HG03354 (cell line): ENCODE measurements around the gene SPTBN1.

Source experiments
- ATAC-seq: cut with Tn5 transposase; IDR thresholded peaks from one replicate; pipeline ENCODE4 v1.9.1; 2021; ENCODE audit warnings: mild to moderate bottlenecking; ENCODE audit not compliant: unreplicated experiment, poor library complexity, severe bottlenecking

The SPTBN1 gene

GRCh38 chr2:54595999-54596902, 140.1 kb downstream of the SPTBN1 start:
- ATAC-seq = no peak

- peak; percentile 51 for ATAC-seq
Observed at GRCh38 chr2:54597153-54597848, 141.2 kb downstream of the SPTBN1 start.

- no peak for ATAC-seq
Observed at GRCh38 chr2:54598347-54599325, 142.5 kb downstream of the SPTBN1 start.

GRCh38 chr2:54599326-54599710, 143.2 kb downstream of the SPTBN1 start:
- ATAC-seq = no peak

DNA sequence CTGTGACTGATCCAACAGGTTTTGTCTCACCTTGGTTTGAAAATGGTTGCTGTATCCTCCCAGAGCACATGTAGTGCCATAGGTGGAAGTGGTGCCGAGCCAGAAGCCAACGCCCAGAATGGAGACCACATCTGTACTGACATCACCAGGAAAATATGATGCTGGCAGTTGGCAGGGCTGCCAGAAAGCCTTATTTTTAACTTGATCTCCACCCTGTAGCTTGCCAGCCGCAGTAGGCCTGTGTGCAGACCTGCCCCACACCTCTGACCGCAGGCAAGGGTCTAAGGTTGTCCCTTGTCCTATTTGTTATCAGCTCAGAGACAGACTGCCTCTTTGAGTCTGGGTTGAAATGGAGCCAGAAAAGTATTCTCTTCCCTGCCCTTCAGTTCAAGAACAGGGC, 143.8 kb downstream of the SPTBN1 start:
- no peak for ATAC-seq

- ATAC-seq = no peak
Observed at GRCh38 chr2:54601339-54601738, 145.2 kb downstream of the SPTBN1 start.

DNA sequence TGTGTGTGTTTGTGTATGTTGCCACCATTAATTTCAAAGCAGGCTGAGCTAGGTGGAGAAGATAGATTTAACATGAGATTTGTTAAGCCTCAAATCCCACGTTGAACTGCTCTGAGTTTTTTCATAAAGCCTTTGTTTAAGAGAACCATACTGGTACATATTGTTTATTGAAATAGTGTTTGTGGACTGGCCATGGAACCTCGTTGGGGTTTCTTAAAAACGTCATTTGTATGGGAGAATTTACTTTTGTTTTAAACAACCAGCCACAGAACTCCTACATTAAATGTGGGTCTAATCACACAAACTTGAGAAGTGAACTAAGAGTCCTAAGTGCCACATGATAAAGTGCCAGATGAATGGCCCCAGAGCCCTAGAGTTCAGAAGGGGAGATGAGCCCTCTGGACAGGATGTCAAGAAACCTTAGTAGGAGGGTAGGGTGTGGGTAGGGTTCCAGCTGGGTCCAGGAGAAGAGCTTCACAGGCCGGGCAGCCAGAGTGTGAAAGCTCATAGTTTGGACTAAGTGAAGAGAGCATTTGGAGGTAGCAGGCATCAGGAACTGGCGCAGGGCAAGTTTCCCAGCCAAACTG, 146.7 kb downstream of the SPTBN1 start:
- no peak for ATAC-seq

DNA sequence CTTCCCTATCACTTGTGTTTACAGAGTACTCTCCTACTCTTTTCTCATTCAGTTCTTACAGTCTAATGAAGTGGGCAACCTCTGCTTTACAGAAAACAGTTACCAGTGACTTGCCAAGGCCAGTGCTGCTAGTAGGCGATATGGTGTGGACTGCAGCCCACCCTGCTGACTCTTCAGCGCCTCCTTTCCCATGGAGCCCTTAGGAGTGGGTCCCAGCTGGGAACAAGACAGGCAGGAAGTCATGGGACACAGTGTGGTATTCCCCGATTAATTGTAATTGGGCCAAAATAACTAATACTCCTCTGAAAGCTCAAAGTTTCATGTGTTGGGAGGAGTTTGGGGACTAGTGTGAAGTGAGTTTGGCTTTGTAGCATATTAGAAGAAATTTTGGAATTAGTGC, 147.2 kb downstream of the SPTBN1 start:
- no peak for ATAC-seq

DNA sequence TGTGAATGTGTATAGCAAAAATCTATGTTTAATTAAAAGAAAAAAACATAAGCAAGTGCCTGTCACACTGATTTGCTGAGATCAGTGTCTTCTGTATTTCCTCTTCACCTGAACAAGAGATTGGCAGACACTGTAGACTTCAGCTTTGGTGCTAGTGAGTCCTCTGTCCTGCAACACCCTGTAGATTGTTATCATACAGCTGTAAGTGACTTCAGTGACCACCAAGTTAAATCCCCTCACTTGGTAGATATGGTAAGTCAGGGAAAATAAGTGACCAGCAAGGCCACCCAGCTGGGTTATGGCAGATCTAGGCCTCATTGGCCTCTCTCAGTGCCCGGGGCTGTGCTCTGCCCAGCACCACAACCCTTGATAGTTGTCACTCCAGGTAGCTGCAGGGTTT, 147.7 kb downstream of the SPTBN1 start:
- ATAC-seq = no peak

DNA sequence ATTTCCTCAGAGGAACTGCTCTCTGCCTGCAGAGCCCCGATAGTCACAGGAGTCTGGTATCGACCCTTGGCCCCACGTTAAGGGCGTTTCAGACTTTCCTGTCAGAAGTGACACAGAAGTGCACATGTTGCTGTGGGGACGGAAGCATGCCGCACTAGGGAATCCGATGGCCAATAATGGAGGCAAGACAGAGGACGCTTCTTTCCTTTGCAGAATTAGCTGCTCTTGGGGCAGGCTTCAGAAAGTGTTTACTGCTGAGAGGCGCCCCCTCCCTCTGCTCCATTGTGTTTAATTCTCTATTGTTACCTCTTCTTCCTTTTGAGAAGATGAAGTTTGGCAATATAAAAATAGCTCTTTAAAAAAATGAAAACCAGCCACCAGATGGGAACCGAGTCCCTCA, 148.7 kb downstream of the SPTBN1 start:
- peak; percentile 50 for ATAC-seq

DNA sequence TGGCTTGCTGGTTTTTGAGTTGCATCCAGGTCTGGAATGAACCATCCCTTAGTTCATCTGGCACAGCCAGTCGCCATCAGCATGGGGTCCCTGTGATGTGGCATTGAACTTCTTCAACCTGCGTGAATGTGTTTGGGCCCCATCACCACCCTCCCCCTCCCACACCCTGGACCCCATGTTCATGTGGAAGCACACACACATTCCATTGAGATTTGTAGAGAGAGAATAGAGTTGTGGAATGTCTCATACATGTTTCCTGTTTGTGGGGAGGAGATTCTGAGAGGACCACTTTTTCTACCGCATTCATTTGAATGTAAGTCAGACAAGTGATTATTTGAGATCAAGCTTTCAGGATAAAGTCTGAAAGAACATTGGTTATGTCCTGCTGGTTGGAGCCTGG, 149.7 kb downstream of the SPTBN1 start:
- ATAC-seq = no peak

- ATAC-seq = no peak
Observed at GRCh38 chr2:54606393-54606958, 150.3 kb downstream of the SPTBN1 start.

- ATAC-seq = no peak
Observed at GRCh38 chr2:54608224-54608623, 152.1 kb downstream of the SPTBN1 start.

DNA sequence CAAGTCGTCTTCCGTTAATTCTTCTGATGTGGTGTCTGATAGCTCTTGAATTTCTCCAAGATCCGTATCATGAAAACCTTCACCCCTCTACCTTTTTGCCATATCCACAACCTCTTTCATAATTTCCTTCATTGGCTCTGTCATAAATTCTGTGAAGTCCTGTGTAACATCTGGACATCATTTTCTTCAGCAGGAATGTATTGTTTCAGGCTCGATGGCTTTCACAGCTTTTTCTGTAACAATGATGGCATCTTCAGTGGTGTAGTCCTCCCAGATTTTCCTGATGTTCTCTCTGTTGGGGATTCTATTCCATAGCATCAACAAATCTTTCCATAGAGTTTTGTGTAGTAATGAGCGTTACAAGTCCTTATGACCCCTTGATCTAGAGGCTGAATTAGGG, 153.1 kb downstream of the SPTBN1 start:
- no peak for ATAC-seq

- no peak for ATAC-seq
Observed at GRCh38 chr2:54609647-54610046, 153.5 kb downstream of the SPTBN1 start.

GRCh38 chr2:54610700-54611099, 154.6 kb downstream of the SPTBN1 start:
- no peak for ATAC-seq

GRCh38 chr2:54611830-54612545, 155.9 kb downstream of the SPTBN1 start:
- ATAC-seq = no peak

DNA sequence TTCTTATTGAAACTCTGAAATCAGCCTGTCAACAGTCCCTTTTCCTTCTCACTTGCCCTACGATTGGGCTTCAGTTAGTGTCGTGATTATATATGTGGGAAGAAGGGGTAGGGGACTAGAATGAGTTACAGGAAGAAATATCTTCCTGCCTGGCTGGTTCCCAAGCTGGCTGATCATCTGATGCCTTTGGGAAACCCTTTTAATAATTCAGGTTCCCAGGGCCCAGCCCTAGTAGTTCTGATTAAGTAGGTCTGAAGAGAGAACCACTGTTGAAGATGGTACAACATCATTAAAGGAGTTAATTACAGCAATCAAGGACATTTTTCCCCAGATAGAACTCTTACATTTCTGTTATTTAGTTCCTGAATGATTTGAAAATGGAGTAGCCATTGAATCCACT, 157.3 kb downstream of the SPTBN1 start:
- ATAC-seq = no peak

DNA sequence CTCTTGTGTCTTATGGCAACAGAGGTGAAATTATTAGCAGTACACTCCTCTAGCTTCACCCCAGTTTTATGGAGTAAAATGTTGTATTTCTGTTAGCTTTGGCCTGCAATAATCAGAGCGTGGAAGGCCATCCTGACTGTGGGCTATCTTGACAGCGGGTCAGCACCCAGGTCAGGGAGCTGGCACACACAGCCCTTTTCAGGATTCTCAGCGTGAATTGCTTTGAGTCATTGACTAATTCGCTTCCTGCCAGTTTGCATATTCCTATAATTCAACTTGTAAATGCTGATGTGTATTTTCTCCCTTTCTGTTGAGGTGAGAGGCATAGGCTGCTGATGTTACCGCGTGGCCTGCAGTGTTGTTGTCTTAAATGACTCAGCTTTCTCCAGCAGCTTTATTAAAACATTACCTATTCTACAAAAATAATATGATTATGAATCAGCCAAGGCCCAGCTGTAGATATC, 157.7 kb downstream of the SPTBN1 start:
- peak; percentile 80 for ATAC-seq
